PC-9 (cell line): Measurements from ENCODE around the gene PAX8.

Experiments
- EZH2 ChIP-seq: fragments of 200-600 bp; sonication (generic); IDR thresholded peaks from 2 replicates; pipeline ENCODE4 v1.8.0; 2017; ENCODE audit warnings: antibody characterized with exemption, low read depth
- TF ChIP-seq, protein P1 (sequence below): fragments of 200-600 bp; sonication (generic); conservative IDR thresholded peaks from 2 replicates; pipeline ENCODE4 v1.6.1; 2017; ENCODE audit warnings: mixed run types, antibody characterized with exemption, mild to moderate bottlenecking, moderate library complexity

DNA sequence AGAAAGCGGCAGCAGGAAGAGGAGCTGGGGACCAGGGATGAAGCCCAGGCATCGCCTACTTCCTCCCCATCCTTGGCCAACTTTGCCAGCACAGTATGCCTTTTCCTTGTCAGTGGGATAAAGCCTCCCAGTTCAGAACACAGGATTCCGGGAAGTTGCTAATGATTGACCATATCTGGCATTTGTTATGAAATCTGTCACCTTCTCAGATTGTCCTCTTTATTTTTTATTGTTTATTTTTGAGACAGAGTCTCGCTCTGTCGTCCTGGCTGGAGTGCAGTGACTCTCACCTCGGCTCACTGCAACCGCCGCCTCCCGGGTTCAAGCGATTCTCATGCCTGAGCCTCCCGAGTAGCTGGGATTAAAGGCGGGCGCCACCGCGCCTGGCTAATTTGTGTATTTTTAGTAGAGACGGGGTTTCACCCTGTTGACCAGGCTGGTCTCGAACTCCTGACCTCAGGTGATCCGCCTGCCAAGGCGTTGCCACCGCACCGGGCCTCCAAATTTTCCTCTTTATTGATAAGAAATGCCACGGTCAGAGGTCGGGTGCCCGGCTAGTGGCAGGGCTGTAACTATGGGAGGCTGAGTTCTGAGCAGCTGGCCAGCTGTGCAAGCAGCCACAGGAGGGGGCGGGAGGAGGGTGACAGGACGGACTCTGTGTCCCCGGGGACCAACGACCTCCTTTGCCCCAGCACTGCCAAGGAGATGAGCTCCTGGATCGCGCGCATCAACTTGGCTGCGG lies 80.5 kb downstream of the PAX8 start:
- no peak for TF ChIP-seq EZH2
- TF ChIP-seq, protein P1, sequence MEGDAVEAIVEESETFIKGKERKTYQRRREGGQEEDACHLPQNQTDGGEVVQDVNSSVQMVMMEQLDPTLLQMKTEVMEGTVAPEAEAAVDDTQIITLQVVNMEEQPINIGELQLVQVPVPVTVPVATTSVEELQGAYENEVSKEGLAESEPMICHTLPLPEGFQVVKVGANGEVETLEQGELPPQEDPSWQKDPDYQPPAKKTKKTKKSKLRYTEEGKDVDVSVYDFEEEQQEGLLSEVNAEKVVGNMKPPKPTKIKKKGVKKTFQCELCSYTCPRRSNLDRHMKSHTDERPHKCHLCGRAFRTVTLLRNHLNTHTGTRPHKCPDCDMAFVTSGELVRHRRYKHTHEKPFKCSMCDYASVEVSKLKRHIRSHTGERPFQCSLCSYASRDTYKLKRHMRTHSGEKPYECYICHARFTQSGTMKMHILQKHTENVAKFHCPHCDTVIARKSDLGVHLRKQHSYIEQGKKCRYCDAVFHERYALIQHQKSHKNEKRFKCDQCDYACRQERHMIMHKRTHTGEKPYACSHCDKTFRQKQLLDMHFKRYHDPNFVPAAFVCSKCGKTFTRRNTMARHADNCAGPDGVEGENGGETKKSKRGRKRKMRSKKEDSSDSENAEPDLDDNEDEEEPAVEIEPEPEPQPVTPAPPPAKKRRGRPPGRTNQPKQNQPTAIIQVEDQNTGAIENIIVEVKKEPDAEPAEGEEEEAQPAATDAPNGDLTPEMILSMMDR: no peak
